Central memory CD4-positive, alpha-beta T cell (primary cell): Measurements from ENCODE around the gene PMP22.

ENCODE experiments used
- DNase-seq: peaks from one replicate; pipeline ENCODE4 v3.0.0; 2022

PMP22 gene

DNA sequence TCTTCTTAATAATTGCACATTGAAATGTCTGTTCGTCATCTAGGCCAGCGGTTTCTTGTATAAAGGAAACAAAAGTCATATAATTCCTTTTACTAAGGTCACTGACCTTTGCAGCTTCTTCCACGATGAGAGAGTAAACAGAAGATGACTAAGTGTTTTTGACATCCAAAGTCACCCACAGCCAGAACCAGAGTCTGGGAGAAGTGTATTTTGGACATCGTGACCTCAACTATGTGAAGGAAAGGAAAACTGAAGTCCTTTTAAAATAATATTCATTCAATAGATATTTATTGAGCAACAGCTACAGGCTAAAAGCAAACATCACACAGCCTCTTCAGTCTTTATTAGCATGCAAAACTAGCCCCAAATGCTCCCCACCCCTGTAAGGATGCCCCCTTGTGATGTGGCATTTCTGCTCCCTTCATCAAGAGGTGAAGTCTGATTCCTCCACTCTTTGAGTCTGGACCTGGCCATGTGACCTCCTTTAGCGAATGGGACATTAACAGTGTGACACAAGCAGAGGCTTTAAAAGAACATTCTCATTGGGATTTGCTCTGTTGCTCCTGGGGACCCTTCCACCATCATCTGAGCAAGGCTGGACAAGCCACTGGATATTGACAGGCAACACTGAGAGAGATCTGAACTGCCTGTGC is 8.1 kb upstream of the PMP22 start:
- no peak for DNase-seq

DNA sequence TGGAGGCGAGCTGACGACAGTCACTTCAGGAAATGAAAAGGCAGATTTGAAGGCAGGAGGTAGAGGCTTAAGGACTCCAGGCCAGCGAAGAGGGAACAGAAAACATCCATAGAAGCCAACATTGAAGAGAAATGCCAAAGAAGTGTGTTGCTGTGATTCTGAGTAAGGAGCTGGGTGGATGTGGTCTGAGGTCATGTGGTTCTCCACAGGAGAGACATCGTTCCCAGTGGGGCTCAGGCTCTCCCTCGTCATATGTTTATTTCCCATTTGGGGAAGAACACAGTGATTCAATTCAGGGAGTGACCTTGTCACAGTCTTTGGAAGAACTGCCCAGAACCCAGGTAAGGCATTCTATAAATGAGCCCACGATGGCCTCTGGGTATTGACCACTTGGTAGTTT is 6.6 kb upstream of the PMP22 start:
- no peak for DNase-seq

DNA sequence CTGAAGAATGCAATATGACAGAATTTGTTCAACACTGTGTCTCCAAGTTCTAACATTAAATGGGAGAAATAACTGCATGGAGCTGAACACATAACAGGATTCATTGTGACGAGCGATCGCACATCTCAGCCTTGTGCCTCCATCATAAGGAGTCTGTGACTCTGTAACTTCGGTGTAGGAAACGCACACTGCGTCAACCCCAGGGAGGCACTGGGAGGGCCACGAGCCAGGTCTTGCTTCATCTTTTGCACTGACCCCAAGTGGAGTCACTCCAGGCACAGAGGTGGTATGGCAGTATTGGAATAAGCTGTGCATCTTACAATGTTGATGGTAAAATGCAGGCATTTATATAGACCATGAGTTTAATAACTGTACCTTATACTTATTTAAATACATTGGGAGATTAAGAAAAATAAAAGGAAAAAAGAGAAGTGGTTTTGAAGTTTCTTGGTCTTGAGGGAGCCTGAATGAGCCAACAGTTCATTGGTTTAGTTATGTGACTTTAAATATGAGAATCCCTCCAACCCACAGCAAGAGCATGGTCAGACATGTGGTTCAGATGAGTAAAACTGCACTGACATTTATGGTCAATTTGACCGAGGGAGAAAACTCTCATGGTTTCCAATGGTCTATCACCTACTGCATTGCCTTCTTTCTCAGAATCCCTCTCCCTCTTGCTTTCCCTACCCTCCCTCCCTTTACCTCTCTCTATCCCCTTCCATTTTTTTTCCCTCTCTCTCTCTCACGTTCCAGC is 5.7 kb upstream of the PMP22 start:
- DNase-seq = no peak

DNA sequence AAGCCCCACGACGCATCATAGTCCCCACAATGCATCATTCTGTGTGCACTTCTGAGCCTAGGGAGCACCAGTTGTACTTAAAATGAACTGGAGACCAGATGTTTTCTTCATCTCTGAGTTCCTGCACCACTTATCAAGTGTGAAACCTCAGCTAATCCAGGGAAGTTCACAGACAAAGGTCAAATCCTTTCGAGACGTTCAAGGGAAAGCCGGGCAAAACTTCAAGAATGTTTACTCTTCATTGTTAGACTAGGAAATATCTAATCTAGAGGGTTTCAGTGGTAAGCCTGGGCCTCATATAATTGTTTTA is 4.6 kb upstream of the PMP22 start:
- DNase-seq = no peak

DNA sequence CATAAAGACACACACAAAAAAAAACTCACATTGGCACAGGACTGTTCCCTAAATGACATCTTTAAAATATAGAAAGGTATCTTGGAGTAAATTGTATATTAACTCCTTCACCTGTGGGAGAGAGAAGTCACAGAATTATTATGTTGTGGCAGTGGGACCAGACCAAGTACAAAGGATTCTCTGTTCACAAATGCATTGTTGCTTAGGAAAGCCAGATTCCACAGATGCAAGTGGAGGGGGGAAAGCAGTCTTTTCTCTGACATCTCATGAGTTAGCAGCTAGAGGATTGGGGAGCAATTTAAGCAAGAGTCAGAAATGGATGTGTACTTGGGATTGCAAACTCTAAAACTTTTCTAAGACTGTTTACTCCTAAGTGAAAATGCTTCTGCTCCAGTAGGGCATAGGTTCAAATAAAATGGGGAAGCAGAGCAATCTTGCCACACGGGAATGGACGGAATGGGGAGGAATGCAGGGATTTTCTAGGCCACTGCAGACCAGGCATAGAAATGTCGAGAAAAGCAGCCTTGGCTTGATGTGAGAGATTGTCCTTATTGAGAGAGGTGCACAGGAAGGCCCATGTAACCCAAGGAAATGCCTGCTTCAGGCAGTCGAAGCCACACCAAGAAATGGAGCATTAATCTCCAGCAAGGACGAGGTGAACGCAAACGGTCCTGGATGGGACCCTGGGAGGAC is 4.1 kb upstream of the PMP22 start:
- no peak for DNase-seq

DNA sequence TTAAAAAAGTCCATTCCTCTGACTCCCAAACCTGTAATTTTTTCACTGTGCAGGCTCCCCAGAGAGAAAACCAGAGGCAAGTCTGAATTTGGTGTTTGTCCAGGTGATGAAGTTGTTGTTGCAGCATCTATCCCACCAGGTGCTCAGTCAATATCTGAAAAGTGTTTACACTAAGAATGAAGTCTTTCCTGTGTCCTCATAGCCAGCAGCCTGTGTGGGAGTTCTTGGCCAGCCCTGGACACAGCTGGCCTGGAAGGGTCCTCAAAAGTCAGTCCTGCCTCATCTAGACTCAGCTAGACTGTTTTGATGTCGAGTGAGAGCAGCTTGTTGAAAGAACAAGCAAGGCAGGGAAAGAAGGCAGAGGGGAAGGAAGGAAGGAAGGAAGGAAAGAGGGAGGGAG is 3.3 kb upstream of the PMP22 start:
- no peak for DNase-seq

DNA sequence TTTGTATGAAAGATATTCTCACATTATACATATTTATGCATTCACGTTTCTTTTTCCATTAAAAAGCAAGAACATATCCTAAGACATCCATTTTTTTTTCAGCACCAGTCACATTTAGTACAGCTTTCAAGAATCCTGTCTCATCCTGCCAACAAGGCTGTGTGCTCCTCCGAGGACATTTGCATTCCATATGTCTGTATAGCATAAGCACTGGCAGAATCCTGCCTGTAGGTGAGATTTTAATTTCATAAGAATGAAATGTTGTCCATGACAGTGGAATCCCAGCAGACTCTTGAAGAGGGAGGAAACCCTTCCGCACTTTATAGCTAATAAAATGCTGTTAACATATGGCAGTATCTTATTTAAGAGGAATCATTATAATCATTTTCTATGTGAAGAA is 2.9 kb upstream of the PMP22 start:
- no peak for DNase-seq

DNA sequence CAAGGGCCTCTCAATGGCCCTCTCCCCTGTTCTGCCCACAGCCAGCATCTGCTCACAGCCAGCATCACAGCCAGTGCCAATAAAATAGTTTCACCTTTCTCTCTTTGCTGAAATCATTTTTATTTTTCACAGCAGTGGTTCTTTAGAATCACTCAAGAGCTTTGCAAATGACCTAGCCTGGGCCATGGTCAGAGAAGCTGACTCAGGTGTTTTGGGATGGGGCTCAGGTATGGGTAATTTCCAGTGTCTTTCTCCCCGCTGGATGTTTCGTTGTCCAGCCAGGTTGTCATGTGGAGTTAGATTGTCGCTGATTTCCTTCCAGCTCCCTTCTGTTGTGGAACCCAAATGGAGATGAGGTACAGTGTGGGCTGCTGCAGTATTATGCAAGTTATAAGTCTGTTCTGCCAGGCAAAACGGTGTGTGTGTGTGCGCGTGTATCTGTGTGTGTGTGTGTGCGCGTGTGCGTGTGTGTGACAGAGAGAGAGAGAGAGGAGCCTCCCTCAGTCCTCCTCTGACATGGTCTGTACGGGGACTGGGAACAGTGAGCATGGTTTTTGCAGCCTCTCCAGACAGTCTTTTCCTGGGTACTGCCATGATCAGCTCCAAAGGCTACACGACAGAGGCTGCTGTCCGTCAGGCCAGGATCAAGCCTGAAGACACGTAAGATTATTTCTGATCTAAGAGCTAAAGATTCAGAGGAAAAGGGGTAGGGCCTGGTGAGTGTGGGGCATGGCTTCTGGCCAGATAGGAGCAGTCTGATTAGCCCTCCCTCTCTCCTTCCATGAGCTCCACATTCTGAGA is 1.4 kb upstream of the PMP22 start:
- DNase-seq = no peak

DNA sequence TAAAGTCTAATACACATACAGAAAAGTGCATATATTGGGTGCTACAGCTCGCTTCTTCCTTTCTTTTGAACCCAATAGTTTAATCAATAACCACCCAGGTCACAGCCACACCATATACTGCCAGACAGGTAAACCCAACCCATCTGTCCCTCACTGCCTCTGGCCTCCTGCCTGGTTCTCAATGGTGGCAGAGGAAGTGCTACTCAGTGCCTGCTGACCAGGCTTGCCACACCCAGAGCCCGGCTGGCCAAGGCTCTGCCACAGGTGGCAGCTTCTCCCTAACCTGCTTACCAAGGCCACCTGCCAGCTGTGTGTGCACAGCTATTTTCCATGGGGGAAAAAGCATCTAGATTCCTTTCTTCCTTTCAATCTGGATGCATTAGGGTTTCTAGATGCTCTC is 584 bp downstream of the PMP22 start:
- DNase-seq = no peak

DNA sequence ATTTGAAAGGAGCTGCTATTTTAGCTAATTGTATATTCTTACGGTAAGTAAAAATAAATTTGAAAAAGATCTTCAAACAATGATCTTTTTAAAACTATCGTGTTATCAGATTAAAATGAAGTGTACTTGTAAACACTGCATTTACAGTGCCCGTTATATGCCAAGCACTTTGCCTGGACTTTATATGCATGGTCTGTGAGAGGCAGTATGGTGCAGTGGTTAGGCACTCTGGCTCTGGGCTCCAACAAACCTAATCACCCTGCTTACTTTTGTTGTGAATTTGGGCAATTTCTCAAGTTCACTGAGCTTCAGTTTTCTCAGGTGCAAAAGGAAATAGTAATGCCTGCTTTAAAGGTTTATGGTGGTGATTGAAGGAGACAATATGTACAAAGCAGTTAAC is 1.4 kb downstream of the PMP22 start:
- no peak for DNase-seq

DNA sequence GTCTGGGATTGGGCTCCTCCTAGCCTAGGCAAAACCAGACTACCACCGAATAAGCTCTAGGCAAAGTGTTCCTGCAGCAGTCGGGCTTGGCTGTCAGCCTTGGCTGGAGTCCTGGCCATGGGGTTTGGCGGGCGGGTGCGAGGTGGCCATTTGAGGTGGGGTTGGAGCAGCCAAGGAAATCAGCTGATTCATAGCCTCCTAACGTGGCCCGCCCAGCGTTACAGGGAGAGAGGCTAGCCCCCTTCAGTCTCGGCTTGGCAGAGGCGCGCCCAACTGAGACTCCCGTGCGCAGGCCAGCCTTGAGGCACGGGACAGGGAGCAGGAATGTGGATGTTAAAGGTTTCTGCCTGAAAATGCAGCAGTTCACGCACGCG is 1.9 kb downstream of the PMP22 start:
- no peak for DNase-seq

DNA sequence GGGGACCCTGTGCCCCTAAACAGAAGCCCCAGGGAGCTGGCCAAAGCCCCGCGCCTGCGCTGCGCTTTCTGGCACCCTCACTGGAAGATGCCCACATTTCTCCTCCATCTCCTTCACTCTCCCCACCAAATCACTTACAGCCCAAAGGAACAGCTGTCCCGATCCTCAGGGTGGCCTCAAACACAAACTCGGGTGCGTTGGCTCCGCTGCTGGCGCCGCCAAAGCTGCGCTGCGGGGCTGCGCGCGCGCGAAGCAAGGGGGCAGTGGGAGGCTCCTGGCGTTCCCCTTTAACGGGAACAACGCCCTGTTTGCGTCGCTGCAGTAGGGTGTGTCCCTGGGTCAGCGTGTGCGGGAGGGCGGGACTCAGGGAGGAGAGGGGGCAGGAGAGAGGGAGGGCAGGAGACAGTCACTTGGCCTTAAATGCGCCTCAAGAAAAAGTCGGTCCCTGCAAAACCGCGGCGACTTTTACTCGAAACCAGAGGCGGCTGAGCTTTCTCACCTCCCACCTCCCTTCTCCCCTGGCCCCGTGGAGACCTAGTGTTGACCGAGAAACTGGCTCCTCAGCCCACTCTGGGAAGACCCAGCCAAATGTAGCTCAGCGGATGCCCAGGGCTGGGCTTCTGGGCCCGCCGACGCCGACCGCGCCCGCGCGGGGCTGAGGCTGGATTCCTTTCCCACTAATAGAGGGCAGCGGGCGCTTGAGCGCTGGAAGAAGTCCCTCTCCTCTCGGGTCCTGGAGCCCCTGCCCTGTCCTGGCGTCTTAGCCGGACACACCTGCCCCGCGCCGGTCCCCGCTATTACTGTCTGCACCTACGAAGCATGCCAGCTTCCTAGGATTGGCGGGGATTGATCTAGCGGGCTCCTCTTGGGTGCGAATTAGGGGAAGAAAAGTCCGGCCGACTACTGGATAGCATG is 2.6 kb downstream of the PMP22 start:
- DNase-seq = no peak

DNA sequence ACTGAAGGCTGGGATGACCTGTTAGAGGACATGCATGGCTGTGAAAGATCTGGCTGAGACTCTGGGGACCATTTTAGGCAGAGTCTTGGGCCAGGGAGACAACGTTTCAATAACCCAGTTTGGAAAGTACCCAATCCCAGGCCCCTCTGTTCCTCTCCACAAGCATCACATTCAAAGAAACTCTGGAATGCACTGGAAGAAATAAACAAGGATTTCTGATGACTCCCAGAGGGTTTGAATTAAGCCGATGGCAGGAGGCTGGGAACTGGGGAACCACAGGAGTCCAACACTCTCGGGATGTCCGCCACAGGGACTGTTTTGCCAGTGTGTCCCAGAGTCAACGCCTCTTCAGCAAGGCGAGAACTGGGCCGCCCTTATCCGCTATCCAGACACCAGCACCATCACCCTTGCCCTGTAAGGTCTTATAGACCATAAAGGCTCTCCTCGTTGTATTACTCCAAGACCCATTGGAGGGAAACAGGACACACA is 3.3 kb downstream of the PMP22 start:
- DNase-seq = no peak

DNA sequence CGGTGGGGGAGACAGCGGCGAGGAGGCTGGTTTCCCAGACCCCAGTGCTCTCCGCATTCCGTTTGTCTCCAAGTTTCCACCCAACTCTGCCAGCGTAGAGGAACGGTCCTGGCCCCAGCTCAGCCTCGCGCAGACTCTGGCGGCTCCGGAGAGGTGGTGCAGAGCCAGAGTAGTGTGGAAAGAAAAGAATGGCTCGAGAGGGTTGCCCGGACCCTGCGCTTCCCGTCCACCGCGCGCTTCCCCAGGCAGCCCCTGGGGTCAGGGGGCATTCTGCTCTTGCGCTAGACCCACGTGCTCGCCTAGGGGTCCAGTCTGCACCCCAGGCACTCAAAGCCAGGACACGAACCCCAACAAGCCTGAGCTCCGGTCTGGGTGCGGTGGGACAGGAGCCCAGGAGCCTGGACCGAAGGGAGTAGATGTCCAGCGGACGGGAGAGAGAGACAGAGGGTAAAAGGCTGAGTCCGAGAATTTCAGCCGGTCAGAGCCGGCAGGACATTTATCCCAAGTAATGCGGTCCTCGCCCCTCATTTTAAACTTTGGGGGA is 3.8 kb downstream of the PMP22 start:
- no peak for DNase-seq

DNA sequence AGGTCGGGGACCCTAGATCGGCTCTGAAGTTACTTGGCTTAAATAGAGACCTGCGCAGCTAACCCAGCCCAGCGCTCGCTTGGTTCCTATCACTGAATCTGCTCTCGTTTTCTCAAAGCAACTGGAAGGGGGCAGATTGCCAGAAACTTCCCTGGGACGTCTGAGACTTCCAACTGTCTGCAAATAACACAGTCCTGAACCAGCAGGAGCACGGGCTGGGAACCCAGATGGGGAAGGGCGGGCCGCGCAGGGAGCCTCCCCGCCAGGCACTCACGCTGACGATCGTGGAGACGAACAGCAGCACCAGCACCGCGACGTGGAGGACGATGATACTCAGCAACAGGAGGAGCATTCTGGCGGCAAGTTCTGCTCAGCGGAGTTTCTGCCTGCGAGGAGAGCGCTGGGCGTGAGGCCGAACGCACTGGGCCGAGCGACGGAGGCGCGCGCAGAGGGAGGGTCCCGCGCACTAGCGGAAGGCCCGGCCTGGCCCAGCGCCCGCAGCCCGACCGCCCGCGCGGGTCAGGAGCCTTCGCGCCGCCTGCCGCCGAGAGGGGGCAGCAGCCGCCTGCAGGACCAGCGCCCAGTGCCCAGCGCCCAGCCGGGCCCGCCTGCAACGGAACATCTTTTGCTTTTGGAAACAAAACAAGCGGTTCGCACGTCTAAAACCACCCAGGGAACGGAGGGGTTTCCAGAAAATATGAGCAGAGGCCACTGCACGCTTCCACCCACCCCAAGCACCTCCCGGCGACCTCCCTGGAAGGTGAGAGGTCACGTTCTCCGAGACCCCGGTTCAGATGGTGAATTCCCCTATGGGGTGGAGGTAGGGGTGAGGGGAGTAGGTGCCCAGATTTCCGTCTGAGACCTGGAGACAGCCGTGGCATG is 4.5 kb downstream of the PMP22 start:
- DNase-seq = peak; percentile 5

DNA sequence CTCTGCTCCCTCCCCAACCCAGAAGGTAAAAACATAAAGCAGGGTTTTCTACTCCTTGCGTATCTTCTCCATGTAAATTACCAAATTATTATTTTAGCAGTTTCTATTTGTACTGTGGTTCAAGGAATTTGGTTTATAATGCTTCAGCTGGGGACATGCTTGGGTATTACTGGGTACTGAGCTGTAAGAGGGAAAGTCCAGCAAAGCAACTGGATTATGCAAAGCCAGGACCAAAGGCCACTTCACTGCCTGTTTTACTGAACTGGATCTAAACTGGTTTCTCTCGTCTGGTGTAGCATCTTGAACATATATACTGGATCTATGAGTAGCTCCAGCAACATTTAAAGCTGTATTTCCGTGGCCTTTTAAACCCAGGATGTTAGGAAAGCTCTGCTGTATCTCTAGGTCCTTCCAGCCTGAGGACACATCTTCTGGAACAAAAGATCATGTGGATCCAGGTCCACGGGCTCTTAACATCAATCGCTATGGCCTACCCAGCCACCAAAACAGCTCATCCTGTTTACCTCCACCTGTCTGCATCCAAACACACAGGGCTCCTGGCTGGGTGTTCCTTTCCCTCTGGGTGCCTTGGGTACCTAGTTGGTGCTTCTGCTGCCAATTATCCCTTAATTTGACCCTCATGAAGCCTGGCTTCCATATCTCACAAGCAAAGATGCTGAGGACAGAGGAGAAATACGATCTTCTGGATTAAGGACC is 7.2 kb downstream of the PMP22 start:
- no peak for DNase-seq

DNA sequence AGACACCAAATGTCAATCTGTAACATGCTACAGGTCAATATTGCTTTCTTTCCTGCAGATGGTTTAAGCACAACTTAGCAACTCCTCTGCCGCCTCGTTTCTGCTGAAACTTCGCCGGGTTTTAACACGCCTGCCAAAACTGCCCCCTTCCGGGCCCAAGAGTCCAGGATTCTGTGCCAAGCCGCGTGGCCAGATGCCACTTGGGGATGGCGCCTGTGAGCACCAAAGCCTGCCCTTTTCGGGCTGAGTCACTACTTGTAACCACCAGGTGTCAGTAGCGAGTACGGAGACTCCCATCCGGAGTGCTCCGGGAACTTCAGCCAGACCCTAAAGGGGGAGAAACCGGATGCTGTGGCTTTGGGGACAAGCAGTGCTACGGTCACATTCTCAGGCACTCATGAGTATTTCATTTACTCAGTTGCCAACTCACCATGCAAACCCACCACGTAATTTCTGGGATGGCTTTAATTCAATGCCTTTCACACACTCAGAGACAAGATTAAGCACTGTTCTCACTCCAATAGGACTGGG is 7.8 kb downstream of the PMP22 start:
- DNase-seq = peak; percentile 23

DNA sequence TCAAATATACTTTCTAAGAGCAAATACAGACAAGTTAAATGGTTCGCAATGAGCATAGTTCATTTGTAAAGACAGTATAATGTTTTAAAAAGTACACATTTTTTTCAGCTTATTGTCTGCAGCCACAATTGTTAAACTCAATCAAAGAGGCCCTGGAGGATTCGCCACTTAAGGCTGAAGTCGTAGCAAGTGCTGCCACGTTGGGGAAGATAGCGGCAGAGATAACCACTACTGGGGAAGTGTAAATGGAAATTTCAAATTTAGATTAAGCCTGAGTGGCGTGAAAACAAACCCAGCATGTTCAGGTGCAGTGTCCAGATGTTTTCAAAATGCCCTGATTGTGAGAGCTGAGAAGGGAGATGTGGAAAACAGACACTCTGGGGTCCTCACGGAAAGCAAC is 8.4 kb downstream of the PMP22 start:
- DNase-seq = no peak

DNA sequence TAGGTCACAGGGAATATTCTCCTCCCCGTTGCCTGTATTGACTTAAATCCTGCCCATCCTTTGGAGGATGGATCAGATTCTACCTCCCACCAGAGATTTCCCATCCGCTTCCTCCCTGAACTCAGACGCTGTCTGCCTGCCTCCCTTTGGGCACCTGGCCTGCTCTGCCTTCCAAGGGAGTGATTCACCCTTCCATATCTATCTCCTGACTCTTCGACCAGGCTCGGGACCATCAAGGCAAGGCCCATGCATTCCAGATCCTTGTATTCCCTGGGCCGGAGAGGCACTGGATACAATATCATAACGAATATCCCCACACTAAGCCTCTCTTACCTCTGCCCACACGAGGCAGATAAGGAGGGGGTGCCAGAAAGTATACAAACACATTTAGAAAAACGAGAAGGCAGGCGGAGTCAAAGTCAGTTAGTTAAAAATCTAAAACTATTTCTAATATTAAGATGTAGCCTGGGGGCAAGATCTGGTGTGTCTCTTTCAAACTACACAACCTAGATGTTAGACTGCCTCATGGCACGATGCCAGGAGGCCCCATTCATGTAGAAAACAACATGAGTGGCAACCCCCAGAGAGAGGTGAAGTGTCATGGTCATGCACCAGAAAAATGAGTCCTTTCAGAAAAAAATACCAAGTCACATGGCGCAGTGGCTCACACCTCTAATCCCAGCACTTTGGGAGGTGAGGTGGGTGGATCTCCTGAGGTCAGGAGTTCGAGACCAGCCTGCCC is 9.2 kb downstream of the PMP22 start:
- DNase-seq = no peak
